ENCODE measurements around the gene CELF4.

The CELF4 gene

DNA sequence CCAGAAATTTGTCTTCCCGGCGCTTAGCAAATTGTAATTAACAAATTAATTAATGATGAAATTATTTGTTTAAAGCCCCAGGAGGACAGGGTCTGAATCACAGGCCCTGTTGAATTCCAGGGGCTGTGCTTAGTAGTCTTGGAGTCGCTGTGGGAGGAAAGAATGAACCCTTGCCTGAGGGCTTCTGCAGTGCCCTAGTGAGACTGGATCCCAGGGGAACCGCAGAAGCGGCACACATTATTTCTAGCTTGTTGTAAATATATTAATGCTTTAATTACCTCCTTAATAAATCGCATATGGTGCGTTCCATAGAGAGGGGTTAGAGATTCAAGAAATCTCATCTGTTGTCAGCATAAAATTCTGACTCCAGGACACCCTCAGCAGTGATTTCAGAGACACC lies 235.4 kb downstream of the CELF4 start:
- DNase-seq (ENCODE audit: low read depth, low spot score), result no peak
- H3K4me3 ChIP-seq (ENCODE audit: low read depth, low read length), result no peak overlapping the region
- TF ChIP-seq CTCF (IDR thresholded peaks at IDR 0.05; ENCODE audit: low read depth, low read length), result no peak
- in situ Hi-C loops (cut with HindIII; ENCODE audit: low sequenced_read_pairs), result no loop called here

GRCh38 chr18:37328946-37329719 lies 236.5 kb downstream of the CELF4 start:
- in situ Hi-C loops (cut with HindIII; ENCODE audit: low sequenced_read_pairs), result no loop called here
- no peak for DNase-seq (ENCODE audit: low read depth, low spot score)
- TF ChIP-seq CTCF (IDR thresholded peaks at IDR 0.05; ENCODE audit: low read depth, low read length), result no peak
- no peak overlapping the region for H3K4me3 ChIP-seq (ENCODE audit: low read depth, low read length)

DNA sequence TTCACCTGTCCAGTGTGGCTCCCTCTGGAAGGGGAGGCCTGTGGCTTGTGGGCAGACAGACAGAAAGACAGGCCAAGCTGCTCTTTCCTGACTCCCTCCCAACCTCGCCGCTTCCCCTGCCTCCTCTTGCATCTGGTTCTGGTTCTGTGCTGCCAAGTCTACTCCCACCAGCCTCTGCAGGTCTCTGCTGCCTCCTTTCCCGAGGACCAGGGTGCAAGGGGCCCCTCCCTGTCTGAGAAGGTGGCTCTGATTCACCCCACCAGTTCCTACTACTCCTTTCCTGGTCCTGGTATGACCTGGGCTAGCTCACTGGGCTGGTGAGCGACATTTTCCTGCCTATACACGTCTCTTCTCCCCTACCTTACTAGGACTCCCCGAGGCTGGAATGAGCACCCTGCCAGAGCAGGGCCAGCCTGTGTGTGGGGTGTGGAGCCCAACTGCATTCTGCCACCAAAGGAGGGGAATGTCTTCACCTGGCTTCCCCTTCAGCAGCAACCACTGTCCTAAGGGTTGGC lies 238.5 kb downstream of the CELF4 start:
- in situ Hi-C loops (cut with HindIII; ENCODE audit: low sequenced_read_pairs), result no loop called here
- no peak for DNase-seq (ENCODE audit: low read depth, low spot score)
- no peak for TF ChIP-seq CTCF (IDR thresholded peaks at IDR 0.05; ENCODE audit: low read depth, low read length)
- no peak overlapping the region for H3K4me3 ChIP-seq (ENCODE audit: low read depth, low read length)

GRCh38 chr18:37322492-37323035 lies 243.0 kb downstream of the CELF4 start:
- DNase-seq (ENCODE audit: low read depth, low spot score), result peak; percentile 12
- peak; percentile 91 for TF ChIP-seq CTCF (IDR thresholded peaks at IDR 0.05; ENCODE audit: low read depth, low read length)
- in situ Hi-C loops (cut with HindIII; ENCODE audit: low sequenced_read_pairs), result no loop called here
- no peak overlapping the region for H3K4me3 ChIP-seq (ENCODE audit: low read depth, low read length)

DNA sequence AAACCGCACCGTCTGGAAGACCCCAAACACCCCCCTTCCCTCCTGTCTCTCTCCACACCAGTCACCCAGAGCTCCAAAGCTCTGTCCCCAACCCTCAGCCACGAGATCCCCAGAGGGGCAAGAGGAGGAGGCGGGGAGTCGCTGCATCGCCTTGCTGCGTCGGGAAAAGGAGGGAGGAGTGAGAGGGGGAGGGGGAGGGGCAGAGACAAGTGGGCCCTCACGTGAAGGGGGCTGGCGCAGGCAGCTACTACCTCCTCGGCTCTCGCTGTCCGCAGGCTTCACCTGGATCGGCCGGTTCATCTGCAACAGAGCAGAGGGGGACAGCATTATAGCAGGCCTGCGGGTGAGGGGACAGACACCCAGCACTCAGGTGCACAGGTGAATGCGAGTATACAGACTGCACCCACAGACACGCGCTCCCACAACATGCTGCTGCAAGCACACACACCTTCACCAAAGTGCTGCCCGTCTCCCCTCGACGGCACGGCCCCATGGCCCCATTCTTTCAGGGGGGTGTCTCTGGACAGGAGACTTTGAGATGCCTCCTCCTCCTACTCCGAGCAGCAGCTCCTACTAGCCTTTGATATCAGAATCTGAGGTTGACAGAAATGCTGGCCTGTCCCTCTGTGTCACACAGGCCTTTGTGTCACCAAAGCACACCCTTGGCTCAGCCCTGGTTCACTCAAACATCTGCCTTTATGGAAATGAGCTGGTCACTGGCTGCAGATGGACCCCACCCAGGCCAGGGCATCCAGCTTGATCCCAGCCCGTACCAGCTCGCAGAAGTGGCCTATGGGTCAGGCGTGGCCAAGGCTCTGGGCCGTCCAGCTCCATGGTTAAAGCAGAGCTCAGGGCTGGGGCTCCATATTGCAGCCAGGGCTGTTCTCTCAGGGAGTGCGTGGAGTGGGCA lies 243.8 kb downstream of the CELF4 start:
- in situ Hi-C loops (cut with HindIII; ENCODE audit: low sequenced_read_pairs), result no loop called here
- TF ChIP-seq CTCF (IDR thresholded peaks at IDR 0.05; ENCODE audit: low read depth, low read length), result no peak
- H3K4me3 ChIP-seq (ENCODE audit: low read depth, low read length), result no peak overlapping the region
- no peak for DNase-seq (ENCODE audit: low read depth, low spot score)

GRCh38 chr18:37320317-37320716 lies 245.3 kb downstream of the CELF4 start:
- TF ChIP-seq CTCF (IDR thresholded peaks at IDR 0.05; ENCODE audit: low read depth, low read length), result no peak
- H3K4me3 ChIP-seq (ENCODE audit: low read depth, low read length), result no peak overlapping the region
- no peak for DNase-seq (ENCODE audit: low read depth, low spot score)
- in situ Hi-C loops (cut with HindIII; ENCODE audit: low sequenced_read_pairs), result no loop called here
